Fibroblast of lung (primary cell): ENCODE results near the gene MEGF8.
"Not testable (repeated sequence)": the region's sequence is repeated elsewhere in the genome, so short reads cannot be mapped to it uniquely, and the experiment has no call there.

Experiments
- EZH2 ChIP-seq: IDR thresholded peaks from 2 replicates; pipeline ENCODE4 v1.5.1; 2012; ENCODE audit warnings: low read length, control low read depth, mild to moderate bottlenecking; ENCODE audit errors: missing control alignments
- TF ChIP-seq, protein P1 (sequence below), 2 donors: IDR thresholded peaks in 1 of 2; conservative IDR thresholded peaks in 1 of 2; 1 replicate in 1 of 2; 2 replicates in 1 of 2; pipeline ENCODE4 v1.5.1; 2011 to 2012; ENCODE audit warnings: low read length in 2 of 2, control low read depth in 1 of 2, inconsistent platforms in 1 of 2, low read depth in 1 of 2, mild to moderate bottlenecking in 1 of 2

DNA sequence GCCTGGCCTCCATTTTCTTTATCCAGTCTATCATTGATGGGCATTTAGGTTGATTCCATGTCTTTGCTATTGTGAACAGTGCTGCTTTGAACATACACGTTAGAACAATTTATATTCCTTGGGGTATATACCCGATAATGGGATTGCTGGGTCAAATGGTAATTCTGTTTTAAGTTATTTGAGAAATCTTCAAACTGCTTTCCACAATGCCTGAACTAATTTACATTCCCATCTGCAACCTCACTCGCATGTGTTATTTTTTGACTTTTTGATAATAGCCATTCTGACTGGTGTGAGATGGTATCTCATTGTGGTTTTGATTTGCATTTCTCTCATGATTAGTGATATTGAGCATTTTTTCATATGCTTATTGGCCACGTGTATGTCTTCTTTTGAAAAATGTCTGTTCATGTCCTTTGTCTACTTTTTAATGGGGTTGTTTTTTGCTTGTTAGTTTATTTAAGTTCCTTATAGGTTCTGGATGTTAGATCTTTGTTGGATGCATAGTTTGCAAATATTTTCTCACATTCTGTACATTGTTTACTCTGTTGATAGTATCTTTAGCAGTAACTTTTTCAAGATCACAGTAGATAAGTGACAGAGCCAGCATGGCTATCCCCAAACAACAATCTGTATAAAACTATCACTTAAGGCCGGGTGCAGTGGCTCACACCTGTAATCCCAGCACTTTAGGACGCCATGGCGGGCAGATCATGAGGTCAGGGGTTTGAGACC lies 13.9 kb downstream of the MEGF8 start:
- TF ChIP-seq, protein P1, sequence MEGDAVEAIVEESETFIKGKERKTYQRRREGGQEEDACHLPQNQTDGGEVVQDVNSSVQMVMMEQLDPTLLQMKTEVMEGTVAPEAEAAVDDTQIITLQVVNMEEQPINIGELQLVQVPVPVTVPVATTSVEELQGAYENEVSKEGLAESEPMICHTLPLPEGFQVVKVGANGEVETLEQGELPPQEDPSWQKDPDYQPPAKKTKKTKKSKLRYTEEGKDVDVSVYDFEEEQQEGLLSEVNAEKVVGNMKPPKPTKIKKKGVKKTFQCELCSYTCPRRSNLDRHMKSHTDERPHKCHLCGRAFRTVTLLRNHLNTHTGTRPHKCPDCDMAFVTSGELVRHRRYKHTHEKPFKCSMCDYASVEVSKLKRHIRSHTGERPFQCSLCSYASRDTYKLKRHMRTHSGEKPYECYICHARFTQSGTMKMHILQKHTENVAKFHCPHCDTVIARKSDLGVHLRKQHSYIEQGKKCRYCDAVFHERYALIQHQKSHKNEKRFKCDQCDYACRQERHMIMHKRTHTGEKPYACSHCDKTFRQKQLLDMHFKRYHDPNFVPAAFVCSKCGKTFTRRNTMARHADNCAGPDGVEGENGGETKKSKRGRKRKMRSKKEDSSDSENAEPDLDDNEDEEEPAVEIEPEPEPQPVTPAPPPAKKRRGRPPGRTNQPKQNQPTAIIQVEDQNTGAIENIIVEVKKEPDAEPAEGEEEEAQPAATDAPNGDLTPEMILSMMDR (conservative IDR thresholded peaks at IDR 0.05 in 1 of 2, IDR thresholded peaks at IDR 0.05 in 1 of 2; ENCODE audit: low read depth in 1 of 2, low read length in 2 of 2) = not testable (repeated sequence)
- TF ChIP-seq EZH2 = not testable (repeated sequence)
